Testis (tissue), 2 donors: ENCODE results near the gene WTIP.

Experiments used
- POLR2A ChIP-seq: fragments of 450-650 bp; IDR thresholded peaks from one replicate; pipeline ENCODE4 v1.6.1; 2017; ENCODE audit warnings: antibody characterized with exemption, mild to moderate bottlenecking, moderate library complexity
- TF ChIP-seq, protein P1 (sequence below), 3 experiments: fragments of 450-650 bp in 2 of 3; fragments of 200-600 bp in 1 of 3; sonication (generic) in 1 of 3; IDR thresholded peaks; one replicate each; pipeline ENCODE4 v1.5.1; 2016 to 2019; ENCODE audit warnings: antibody characterized with exemption in 3 of 3, mild to moderate bottlenecking in 2 of 3, moderate library complexity in 1 of 3

- TF ChIP-seq, protein P1, sequence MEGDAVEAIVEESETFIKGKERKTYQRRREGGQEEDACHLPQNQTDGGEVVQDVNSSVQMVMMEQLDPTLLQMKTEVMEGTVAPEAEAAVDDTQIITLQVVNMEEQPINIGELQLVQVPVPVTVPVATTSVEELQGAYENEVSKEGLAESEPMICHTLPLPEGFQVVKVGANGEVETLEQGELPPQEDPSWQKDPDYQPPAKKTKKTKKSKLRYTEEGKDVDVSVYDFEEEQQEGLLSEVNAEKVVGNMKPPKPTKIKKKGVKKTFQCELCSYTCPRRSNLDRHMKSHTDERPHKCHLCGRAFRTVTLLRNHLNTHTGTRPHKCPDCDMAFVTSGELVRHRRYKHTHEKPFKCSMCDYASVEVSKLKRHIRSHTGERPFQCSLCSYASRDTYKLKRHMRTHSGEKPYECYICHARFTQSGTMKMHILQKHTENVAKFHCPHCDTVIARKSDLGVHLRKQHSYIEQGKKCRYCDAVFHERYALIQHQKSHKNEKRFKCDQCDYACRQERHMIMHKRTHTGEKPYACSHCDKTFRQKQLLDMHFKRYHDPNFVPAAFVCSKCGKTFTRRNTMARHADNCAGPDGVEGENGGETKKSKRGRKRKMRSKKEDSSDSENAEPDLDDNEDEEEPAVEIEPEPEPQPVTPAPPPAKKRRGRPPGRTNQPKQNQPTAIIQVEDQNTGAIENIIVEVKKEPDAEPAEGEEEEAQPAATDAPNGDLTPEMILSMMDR (IDR thresholded peaks at IDR 0.05), result no peak
- TF ChIP-seq POLR2A, result no peak
Measured at GRCh38 chr19:34507414-34508067, 26.0 kb downstream of the WTIP start.
